ENCODE data around the gene ITPKC. TPM values are rescaled to one million over a fixed set of nuclear protein-coding genes. Genes with fewer than 3 reads are reported as not detected.

ITPKC gene
- total and polyA plus RNA-seq, 2 experiments from 2014 or later = 15.4 to 19.4 TPM

- Histone ChIP-seq H3K4me1 (ENCODE audit: low read depth) (peaks cover 6% of the 10 kb centered on the region), H3K36me3 (peaks cover 3% of the 10 kb centered on the region), H3K27me3 (no peaks in the 10 kb centered on the region), H3K27ac (no peak overlapping the region), H3K4me3 (no peak overlapping the region), H3K9me3 (ENCODE audit: low read depth) (no peaks in the 10 kb centered on the region)
- no peak for DNase-seq (ENCODE audit: low read depth in 1 of 2, low spot score in 1 of 2)
- no peak for TF ChIP-seq CTCF (IDR thresholded peaks at IDR 0.05; ENCODE audit: low read depth, low read length)
Observed at GRCh38 chr19:40743926-40744325, 27.0 kb downstream of the ITPKC start.

- peak overlapping the region; percentile 79 for H3K27ac ChIP-seq
- DNase-seq (ENCODE audit: low read depth in 1 of 2, low spot score in 1 of 2) = peak in 1 of 2 donors; percentile 14
- no peak overlapping the region for H3K4me3 ChIP-seq
- peaks cover 14% of the 10 kb centered on the region for H3K4me1 ChIP-seq (ENCODE audit: low read depth)
- TF ChIP-seq CTCF (IDR thresholded peaks at IDR 0.05; ENCODE audit: low read depth, low read length) = no peak
- no peaks in the 10 kb centered on the region for H3K36me3 ChIP-seq
- no peaks in the 10 kb centered on the region for H3K9me3 ChIP-seq (ENCODE audit: low read depth)
- no peaks in the 10 kb centered on the region for H3K27me3 ChIP-seq
Observed at GRCh38 chr19:40744554-40745401, 27.9 kb downstream of the ITPKC start.

- Histone ChIP-seq H3K27me3 (no peaks in the 10 kb centered on the region), H3K4me1 (ENCODE audit: low read depth) (peaks cover 16% of the 10 kb centered on the region), H3K9me3 (ENCODE audit: low read depth) (no peaks in the 10 kb centered on the region), H3K36me3 (no peaks in the 10 kb centered on the region), H3K4me3 (no peak overlapping the region), H3K27ac (peak overlapping the region; percentile 79)
- no peak for TF ChIP-seq CTCF (IDR thresholded peaks at IDR 0.05; ENCODE audit: low read depth, low read length)
- DNase-seq (ENCODE audit: low read depth in 1 of 2, low spot score in 1 of 2) = peak in 1 of 2 donors; percentile 86
Observed at GRCh38 chr19:40745402-40745780, 28.5 kb downstream of the ITPKC start.

- no peak for TF ChIP-seq CTCF (IDR thresholded peaks at IDR 0.05; ENCODE audit: low read depth, low read length)
- Histone ChIP-seq H3K27me3 (no peaks in the 10 kb centered on the region), H3K27ac (no peak overlapping the region), H3K4me3 (no peak overlapping the region), H3K4me1 (ENCODE audit: low read depth) (peaks cover 16% of the 10 kb centered on the region), H3K9me3 (ENCODE audit: low read depth) (no peaks in the 10 kb centered on the region), H3K36me3 (no peaks in the 10 kb centered on the region)
- DNase-seq (ENCODE audit: low read depth in 1 of 2, low spot score in 1 of 2) = no peak
Observed at GRCh38 chr19:40747536-40747935, 30.6 kb downstream of the ITPKC start.

GRCh38 chr19:40750058-40750873 is 33.4 kb downstream of the ITPKC start, which contains the start of gene ACTMAP:
Gene ACTMAP (minus strand): TSS chr19:40750477. CDS start chr19:40749803, 674 bp downstream.
- H3K27me3 ChIP-seq = no peaks in the 10 kb centered on the region
- H3K27ac ChIP-seq = peak within 1 kb of the TSS; percentile 90
- no peak for TF ChIP-seq CTCF (IDR thresholded peaks at IDR 0.05; ENCODE audit: low read depth, low read length)
- DNase-seq (ENCODE audit: low read depth in 1 of 2, low spot score in 1 of 2) = peak; percentile 100
- H3K4me1 ChIP-seq (ENCODE audit: low read depth) = peaks cover 16% of the 10 kb centered on the region
- no peaks in the 10 kb centered on the region for H3K9me3 ChIP-seq (ENCODE audit: low read depth)
- no peaks in the 10 kb centered on the region for H3K36me3 ChIP-seq
- peak within 1 kb of the TSS; percentile 64 for H3K4me3 ChIP-seq

Data from cardiac muscle cell (in vitro differentiated cells and primary cell).